ENCODE measurements around the gene HNRNPU.
A peak's percentile ranks its signal among the peaks of the same experiment; 100 is the strongest.

The HNRNPU gene

GRCh38 chr1:244802041-244802440, 62.3 kb downstream of the HNRNPU start:
- DNase-seq, result no peak

- DNase-seq, result peak; percentile 42 to 47
Measured at GRCh38 chr1:244801246-244801645, 63.1 kb downstream of the HNRNPU start.

- DNase-seq, result no peak
Measured at GRCh38 chr1:244800821-244801220, 63.5 kb downstream of the HNRNPU start.

All from inflammatory macrophage (primary cell).